Mucosa of descending colon (tissue), 3 donors: ENCODE data around the gene DDX11. TPM values are rescaled to one million over a fixed set of nuclear protein-coding genes. Genes with fewer than 3 reads are reported as not detected.
"Not testable (repeated sequence)": the region's sequence is repeated elsewhere in the genome, so short reads cannot be mapped to it uniquely, and the experiment has no call there.

ENCODE experiments used
- ATAC-seq: fragments of 200-7000 bp; cut with Tn5 transposase; one replicate; pipeline ENCODE4 v1.9.1; 2020; ENCODE audit warnings: mild to moderate bottlenecking, moderate library complexity
- DNase-seq, 3 donors: peaks; one replicate each; pipeline ENCODE4 v3.0.0-alpha.2; 2020
- H3K36me3 ChIP-seq: fragments of 200-600 bp; one replicate; pipeline ENCODE4 v1.8.0; 2021; ENCODE audit warnings: low read depth, mild to moderate bottlenecking
- H3K4me1 ChIP-seq: fragments of 200-600 bp; one replicate; pipeline ENCODE4 v1.8.0; 2021; ENCODE audit warnings: low read depth, mild to moderate bottlenecking
- H3K4me3 ChIP-seq: fragments of 200-600 bp; one replicate; pipeline ENCODE4 v1.8.0; 2021; ENCODE audit warnings: mild to moderate bottlenecking
- H3K9me3 ChIP-seq: fragments of 200-600 bp; one replicate; pipeline ENCODE4 v1.8.0; 2021; ENCODE audit warnings: mild to moderate bottlenecking
- CTCF ChIP-seq: fragments of 200-600 bp; IDR thresholded peaks from one replicate; pipeline ENCODE4 v1.8.0; 2022; ENCODE audit warnings: antibody characterized with exemption, mild to moderate bottlenecking
- intact Hi-C, 2 donors: fragments of 100-400 bp; cut with DNase I in 1 of 2; cut with micrococcal nuclease in 1 of 2; formaldehyde crosslinking; loops; one replicate each; pipeline versions ENCODE4 v1.11.0 to v1.11.1; 2022; cut with DNase I, micrococcal nuclease
- long read RNA-seq, 2 donors: library from polyadenylated mRNA; unstranded; transcript quantifications; one replicate each; pipeline ENCODE4 v2.0.0, GENCODE V29; 2019 to 2021
- total RNA-seq, 3 donors: library from RNA; stranded (reverse); fragmentation: NEBNext Ultra II Directional in 2 of 3; extraction: Animal tissue kit (Norgen Biotek cat#: 25700) in 2 of 3; gene quantifications; one replicate each; pipeline versions ENCODE4 v1.2.1 to v1.2.4, GENCODE V29; 2021 to 2023
- donor health status: DM: no; HTN: no; CAD: no; lungs with moderate emphysema.
- donor health status: DM: no; HTN: no; CAD: no.
- donor health status: DM: no; HTN: yes; CAD: no.

The DDX11 gene
- 10 to 100 TPM; 36.3 to 49.7 (median 37.1) TPM for total RNA-seq
- long read RNA-seq, donor 1, transcript DDX11-223 (27 exons, 3,079 nt), result major isoform, 7 of 24 reads
- long read RNA-seq, donor 1, partial matches to known transcripts, result 3 of 24 reads
- long read RNA-seq, donor 1, other reads (novel, unspliced or antisense), result 14 of 24 reads
- long read RNA-seq, donor 2, partial matches to known transcripts, result 4 of 7 reads
- long read RNA-seq, donor 2, other reads (novel, unspliced or antisense), result 3 of 7 reads

GRCh38 chr12:31073527-31074332 lies at the start of gene DDX11:
Gene DDX11, plus strand, starts transcription at chr12:31073860. Its CDS starts 4,534 bp downstream, at chr12:31078394.
- H3K9me3 ChIP-seq, H3K36me3 ChIP-seq, H3K4me1 ChIP-seq, intact Hi-C loops: not testable (repeated sequence)
- peak; percentile 92 to 95 (median 94) for DNase-seq
- peak within 1 kb of the TSS; percentile 27 for H3K4me3 ChIP-seq
- peak; percentile 7 for TF ChIP-seq CTCF
- peak; percentile 94 for ATAC-seq

- Histone ChIP-seq H3K36me3 (no peaks in the 10 kb centered on the region), H3K4me3 (no peak overlapping the region), H3K9me3 (no peaks in the 10 kb centered on the region), H3K4me1 (no peaks in the 10 kb centered on the region)
- no peak for TF ChIP-seq CTCF
- DNase-seq (no peak), ATAC-seq (no peak)
- intact Hi-C loops, result no loop called here
Observed at GRCh38 chr12:31026202-31026601, 47.5 kb upstream of the DDX11 start.

GRCh38 chr12:31027006-31027405 lies 46.7 kb upstream of the DDX11 start:
- intact Hi-C loops, DNase-seq, ATAC-seq, H3K9me3 ChIP-seq, H3K4me3 ChIP-seq, H3K4me1 ChIP-seq, H3K36me3 ChIP-seq: not testable (repeated sequence)

- Histone ChIP-seq H3K9me3 (no peaks in the 10 kb centered on the region), H3K36me3 (no peaks in the 10 kb centered on the region), H3K4me1 (no peaks in the 10 kb centered on the region), H3K4me3 (no peak overlapping the region)
- no peak for ATAC-seq
- intact Hi-C loops, result no loop called here
- DNase-seq, result no peak
- TF ChIP-seq CTCF, result no peak
Observed at GRCh38 chr12:31029468-31029867, 44.2 kb upstream of the DDX11 start.

- DNase-seq, result no peak
- TF ChIP-seq CTCF, result no peak
Observed at GRCh38 chr12:31029916-31030562, 43.6 kb upstream of the DDX11 start.

GRCh38 chr12:31031951-31032335 lies 41.7 kb upstream of the DDX11 start:
- DNase-seq, result no peak
- intact Hi-C loops, result no loop called here

More at GRCh38 chr12:31029916-31030562, 43.6 kb upstream of the DDX11 start:
- intact Hi-C loops, result no loop called here
- no peak for ATAC-seq
- no peaks in the 10 kb centered on the region for H3K9me3 ChIP-seq
- no peaks in the 10 kb centered on the region for H3K36me3 ChIP-seq
- H3K4me1 ChIP-seq, result no peaks in the 10 kb centered on the region
- H3K4me3 ChIP-seq, result no peak overlapping the region

More at GRCh38 chr12:31031951-31032335, 41.7 kb upstream of the DDX11 start:
- no peak for TF ChIP-seq CTCF
- Histone ChIP-seq H3K36me3 (no peaks in the 10 kb centered on the region), H3K4me3 (no peak overlapping the region), H3K9me3 (no peaks in the 10 kb centered on the region), H3K4me1 (no peaks in the 10 kb centered on the region)
- ATAC-seq, result no peak
